HG03159 (cell line): Measurements from ENCODE around the gene SLC6A8.
"Not testable (repeated sequence)": the region's sequence is repeated elsewhere in the genome, so short reads cannot be mapped to it uniquely, and the experiment has no call there.

Experiments used
- ATAC-seq: cut with Tn5 transposase; IDR thresholded peaks from one replicate; pipeline ENCODE4 v1.9.1; 2021; ENCODE audit warnings: mild to moderate bottlenecking, moderate library complexity; ENCODE audit not compliant: unreplicated experiment

SLC6A8 gene

GRCh38 chrX:153671589-153672530 is 15.9 kb upstream of the SLC6A8 start:
- no peak for ATAC-seq

GRCh38 chrX:153672531-153673427 is 14.9 kb upstream of the SLC6A8 start:
- ATAC-seq = no peak

GRCh38 chrX:153673428-153674218 is 14.1 kb upstream of the SLC6A8 start, which contains the start of gene PNCK:
PNCK (minus strand) TSS chrX:153673813; CDS start chrX:153673076, 737 bp downstream.
- ATAC-seq = no peak

- ATAC-seq = no peak
These were observed 13.4 kb upstream of the SLC6A8 start for GRCh38 chrX:153674219-153674851.

- ATAC-seq = no peak
These were observed 6.6 kb upstream of the SLC6A8 start for GRCh38 chrX:153681175-153681574.

- not testable (repeated sequence) for ATAC-seq
These were observed 4.2 kb upstream of the SLC6A8 start for GRCh38 chrX:153683486-153683885.

GRCh38 chrX:153684467-153685155 is 3.1 kb upstream of the SLC6A8 start:
- no peak for ATAC-seq

GRCh38 chrX:153685156-153685536 is 2.6 kb upstream of the SLC6A8 start:
- ATAC-seq = no peak

GRCh38 chrX:153685751-153686696 is 1.7 kb upstream of the SLC6A8 start:
- ATAC-seq = no peak

GRCh38 chrX:153686711-153687110 is 1.0 kb upstream of the SLC6A8 start:
- no peak for ATAC-seq

GRCh38 chrX:153688071-153688470 is 345 bp downstream of the SLC6A8 start:
- no peak for ATAC-seq

- no peak for ATAC-seq
These were observed 780 bp downstream of the SLC6A8 start for GRCh38 chrX:153688506-153688905.

- no peak for ATAC-seq
These were observed 1.3 kb downstream of the SLC6A8 start for GRCh38 chrX:153688911-153689590.

- ATAC-seq = no peak
These were observed 2.1 kb downstream of the SLC6A8 start for GRCh38 chrX:153689654-153690465.

GRCh38 chrX:153690466-153690865 is 2.7 kb downstream of the SLC6A8 start:
- no peak for ATAC-seq

GRCh38 chrX:153691032-153691827 is 3.5 kb downstream of the SLC6A8 start:
- not testable (repeated sequence) for ATAC-seq
